HG03025 (cell line): Measurements from ENCODE around the gene BAG3.
"Not testable (repeated sequence)": the region's sequence is repeated elsewhere in the genome, so short reads cannot be mapped to it uniquely, and the experiment has no call there.

Source experiments
- ATAC-seq: cut with Tn5 transposase; IDR thresholded peaks from one replicate; pipeline ENCODE4 v1.9.1; 2021; ENCODE audit warnings: mild to moderate bottlenecking, moderate library complexity; ENCODE audit not compliant: unreplicated experiment, low FRiP score

The BAG3 gene

DNA sequence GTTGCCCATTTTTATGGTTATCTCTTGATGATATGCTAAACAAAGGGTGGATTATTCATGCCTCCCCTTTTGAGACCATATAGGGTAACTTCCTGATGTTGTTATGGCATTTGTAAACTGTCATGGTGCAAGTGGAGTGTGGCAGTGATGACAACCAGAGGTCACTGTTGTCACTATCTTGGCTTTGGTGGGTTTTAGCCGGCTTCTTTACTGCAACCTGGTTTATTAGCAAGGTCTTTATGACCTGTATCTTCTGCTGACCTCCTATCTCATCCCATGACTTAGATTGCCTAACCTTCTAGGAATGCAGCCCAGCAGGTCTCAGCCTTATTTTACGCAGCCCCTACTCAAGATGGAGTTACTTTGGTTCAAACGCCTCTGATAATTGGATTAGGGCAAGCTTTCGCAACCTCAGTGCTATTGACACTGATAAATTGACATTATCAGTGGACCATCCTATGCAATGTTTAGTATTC, 36.9 kb downstream of the BAG3 start:
- ATAC-seq: no peak

GRCh38 chr10:119689016-119689580, 37.9 kb downstream of the BAG3 start:
- no peak for ATAC-seq

DNA sequence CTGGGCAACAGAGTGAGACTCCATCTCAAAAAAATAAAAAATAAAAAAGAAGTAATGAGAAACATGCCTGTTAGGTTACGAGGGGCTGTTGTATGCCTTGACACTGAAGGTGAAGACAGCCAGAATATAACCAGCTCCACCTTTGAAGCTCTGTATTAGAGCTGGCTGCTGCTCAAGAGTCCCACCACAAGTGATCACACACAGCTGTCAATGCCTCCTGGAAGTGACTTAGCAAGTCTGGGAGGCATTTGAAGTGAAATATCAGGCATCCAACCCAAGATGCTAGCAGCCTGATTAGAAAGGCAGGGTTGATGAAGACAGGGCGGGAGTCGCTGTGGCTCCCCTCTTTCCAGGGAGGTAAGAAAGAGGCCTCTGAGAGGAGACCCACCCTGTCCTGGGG, 40.5 kb downstream of the BAG3 start:
- no peak for ATAC-seq

DNA sequence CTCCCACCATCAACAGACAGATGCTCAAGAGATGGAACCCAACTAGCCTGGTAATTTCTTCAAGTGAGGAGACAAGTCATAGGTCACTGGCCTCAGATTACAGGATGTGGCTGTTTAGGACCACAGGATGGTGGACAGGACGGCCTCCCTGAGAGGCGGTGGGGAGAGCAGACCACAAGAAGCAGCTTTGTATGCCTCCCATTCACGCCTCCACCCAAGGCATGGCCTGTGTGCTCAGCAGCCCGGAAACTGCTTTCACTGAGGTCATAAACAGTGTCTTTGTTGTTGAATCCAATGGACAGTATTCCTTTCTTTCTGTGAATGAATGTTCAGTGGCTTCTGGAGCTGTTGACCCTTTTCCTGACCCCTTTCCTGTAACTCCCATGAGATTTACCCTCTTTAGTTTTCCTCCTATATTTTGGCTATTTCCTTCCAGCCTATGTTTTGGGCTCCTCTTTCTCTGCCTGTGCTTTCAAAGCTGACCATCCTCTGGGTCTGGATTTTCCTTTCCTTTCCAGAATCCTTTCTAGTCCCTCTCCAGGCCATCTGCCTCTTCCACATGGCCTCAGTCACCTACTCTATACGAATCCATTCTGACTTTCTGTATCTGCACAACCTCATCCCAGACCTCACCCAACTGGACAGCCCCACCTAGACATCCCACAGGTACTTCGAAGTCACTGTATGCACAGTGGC, 42.2 kb downstream of the BAG3 start:
- ATAC-seq: no peak

DNA sequence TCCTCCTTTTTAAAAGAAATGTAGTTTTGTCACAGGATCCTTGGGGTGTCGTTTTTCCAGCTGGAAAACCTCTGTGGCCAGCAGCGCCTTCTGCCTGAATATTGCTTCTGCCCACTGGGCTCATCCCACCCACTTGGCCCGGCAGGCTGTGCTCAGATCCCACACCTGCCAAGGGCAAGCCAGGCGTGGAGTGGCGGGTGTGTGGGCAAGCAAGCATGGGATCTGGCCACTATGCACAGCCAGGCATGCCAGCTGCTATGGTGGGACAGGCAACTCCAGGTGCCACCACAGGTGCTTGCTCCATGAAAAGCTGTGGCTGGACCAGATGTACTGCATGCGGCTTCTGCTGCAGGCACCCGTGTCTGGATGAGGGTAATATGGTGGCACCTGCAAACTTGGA, 43.4 kb downstream of the BAG3 start:
- no peak for ATAC-seq

- ATAC-seq: peak; percentile 34
Measured at GRCh38 chr10:119700321-119700954, 49.3 kb downstream of the BAG3 start.

DNA sequence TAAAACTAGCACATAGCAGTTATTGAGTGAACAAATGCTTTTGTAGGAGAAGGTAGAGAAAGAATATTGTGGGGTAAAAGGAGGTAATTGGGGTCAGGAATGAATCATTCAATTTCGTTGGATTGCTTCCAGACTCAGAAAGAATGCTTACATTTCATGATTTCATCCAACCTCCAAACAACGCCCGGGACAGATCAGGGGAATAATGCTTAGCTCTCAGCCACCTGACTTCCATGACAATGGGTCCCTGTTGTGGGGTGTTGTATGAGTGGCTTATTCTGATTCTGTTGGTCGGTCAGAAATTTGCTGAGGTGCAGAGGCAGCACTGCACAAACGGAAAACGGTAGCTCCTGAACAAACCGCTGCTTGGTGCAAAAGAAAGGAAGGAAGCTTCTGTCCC, 50.7 kb downstream of the BAG3 start:
- ATAC-seq: no peak

GRCh38 chr10:119702583-119702982, 51.4 kb downstream of the BAG3 start:
- ATAC-seq: no peak

- ATAC-seq: no peak
Measured at GRCh38 chr10:119703903-119704508, 52.8 kb downstream of the BAG3 start.

DNA sequence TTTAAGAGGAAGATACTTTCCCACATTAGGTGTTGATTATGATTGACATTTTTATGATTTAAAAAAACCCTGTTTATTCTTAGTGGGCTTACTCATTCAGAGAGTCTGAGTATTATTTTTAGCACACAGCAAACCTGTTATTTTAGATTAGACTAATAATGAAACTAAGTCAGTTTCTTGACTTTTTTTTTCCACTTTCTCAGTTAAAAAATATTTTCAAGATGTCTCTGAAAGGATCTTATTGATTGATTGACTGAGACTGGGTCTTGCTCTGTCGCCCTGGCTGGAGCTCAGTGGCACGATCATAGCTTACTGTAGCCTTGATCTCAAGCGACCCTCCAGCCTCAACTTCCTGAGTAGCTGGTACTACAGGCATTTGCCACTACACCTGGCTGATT, 54.3 kb downstream of the BAG3 start:
- no peak for ATAC-seq

DNA sequence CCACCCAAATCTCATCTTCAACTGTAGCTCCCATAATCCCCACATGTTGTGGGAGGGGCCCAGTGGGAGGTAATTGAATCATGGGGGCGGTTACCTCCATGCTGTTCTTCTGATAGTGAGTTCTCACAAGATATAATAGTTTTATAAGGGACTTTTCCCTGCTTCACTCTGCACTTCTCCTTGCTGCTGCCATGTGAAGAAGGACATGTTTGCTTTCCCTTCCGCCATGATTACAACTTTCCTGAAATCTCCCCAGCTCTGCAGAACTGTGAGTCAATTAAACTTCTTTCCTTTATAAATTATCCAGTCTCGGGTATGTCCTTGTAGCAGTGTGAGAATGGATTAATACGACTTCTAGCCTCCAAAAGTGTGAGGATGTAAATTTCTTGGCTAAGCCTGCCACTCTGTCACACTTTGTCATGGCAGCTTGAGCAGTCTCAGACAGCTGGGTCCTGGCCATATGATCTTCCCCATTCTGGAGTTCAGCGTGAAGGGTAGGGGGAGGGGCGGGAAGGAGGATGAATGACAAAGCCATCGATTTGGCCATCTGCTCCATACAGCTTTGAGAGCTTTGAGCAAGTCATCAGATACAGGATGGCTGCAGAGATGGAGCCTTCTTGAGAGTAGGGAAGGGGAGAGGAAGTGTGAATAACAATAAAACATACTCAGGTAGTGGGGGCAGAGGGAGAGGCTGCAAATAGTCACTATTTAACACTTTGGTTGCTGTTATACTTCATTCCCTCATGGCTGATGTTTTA, 55.5 kb downstream of the BAG3 start:
- ATAC-seq: no peak

DNA sequence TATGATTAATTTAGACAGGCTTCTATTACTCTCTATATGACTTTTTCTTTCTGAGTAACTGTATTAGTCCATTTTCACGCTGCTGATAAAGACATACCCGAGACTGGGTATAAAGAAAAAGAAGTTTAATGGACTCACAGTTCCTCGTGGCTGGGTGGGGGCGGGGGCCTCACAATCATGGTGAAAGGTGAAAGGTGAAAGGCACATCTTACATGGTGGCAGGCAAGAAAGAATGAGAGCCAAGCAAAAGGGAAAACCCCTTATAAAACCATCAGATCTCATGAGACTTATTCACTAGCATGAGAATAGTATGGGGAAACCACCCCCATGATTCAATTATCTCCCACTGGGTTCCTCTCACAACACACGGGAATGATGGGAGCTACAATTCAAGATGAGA, 56.2 kb downstream of the BAG3 start:
- ATAC-seq: not testable (repeated sequence)

- not testable (repeated sequence) for ATAC-seq
Measured at GRCh38 chr10:119710935-119711334, 59.8 kb downstream of the BAG3 start.

DNA sequence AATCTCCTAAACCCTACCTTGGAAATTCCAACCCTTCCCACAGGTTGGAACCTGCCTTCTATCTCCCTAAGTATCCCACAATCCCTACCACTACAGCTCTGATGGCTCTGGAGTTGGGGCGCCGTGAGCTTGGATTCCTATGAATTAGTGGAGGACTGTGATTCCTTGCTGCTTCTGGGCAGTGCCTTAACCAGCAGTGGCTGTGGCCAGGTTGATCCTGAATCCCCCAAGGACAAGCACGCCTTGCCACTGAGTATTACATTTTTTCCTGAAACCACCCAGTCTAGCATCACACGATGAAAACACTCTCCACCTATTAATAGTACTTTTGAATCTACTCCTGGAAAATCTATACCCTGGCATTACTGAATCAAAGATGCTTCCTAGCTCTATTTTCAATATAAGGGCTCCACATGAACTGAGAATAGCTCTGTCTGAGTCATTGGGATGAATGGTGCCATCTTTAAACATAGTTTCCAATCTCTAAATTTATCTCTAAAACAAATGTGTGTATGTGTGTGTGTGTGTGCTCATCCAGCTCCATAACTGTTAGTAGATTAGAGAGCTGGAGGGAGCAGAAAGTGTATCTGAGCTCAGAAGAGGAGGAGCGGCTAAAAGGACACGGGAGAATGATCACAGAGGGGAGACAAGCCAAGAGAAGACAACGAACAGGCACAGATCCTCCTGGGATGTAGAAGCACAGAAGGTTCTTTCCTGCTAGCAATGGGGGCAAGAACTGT, 62.7 kb downstream of the BAG3 start:
- ATAC-seq: no peak

GRCh38 chr10:119714484-119714816, 63.3 kb downstream of the BAG3 start:
- no peak for ATAC-seq

DNA sequence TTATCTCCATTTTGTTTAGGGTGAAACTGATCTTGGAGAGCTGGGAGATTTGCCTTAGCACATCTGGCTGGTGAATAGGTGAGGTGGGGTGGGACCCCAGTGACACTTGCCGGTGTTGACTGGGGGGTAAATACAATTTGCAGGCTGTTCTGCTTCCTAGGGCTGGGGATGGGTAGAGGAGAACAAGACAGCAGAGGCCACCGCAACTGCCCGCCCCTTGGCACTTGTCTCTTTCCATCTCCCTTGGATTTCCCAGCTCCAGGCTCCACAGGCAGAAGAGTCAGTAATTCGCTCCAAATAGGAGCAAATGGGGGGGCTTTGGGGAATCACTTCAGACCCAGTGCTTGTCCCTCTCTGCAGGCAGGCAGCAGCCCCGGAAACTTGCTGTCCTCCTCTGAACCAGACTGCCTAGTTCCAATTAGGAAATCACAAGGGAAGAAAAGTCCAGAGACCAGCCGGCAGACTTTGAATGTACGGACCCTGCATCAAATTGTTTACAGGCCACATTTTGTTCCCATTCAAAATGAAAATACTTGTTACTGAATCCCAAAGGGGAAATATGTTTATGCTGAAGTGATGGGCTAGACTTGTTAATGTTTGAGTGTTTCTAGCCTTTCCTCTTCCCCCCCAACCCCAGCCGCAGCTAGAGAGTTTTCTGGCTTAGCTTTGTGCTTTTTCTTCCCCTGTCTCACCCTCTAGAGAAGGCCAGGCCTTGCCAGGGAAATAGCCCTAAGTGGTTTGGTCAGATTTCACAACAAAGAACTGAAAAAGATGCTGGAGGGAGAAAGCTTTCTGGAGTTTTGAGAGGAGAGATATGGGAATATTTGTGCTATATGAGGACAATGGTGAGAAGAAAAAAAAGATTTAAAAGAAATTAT, 64.7 kb downstream of the BAG3 start:
- no peak for ATAC-seq

GRCh38 chr10:119723161-119723560, 72.0 kb downstream of the BAG3 start:
- ATAC-seq: no peak

DNA sequence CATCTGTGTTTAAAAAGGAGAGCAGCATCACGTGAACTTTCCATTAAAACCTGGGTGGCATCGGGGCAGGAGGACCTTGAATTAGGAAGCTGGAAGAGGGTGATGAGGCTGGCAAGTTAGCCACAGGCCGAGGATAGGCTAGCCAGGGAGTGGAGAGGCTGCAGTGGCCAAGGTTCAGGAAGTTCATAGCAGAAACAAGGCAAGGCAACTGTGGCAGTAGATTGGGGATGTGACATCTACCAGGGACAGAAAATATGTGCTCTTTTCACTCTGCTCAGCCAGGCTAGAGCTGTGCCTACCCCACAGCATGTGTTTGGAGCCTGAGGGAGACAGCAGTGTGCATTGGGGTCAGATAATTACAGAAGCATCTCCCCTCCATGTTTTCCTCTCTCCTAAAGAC, 72.4 kb downstream of the BAG3 start:
- ATAC-seq: no peak
